Measurements from ENCODE around the gene PRDM9. TPM values are rescaled to one million over a fixed set of nuclear protein-coding genes. Genes with fewer than 3 reads are reported as not detected.
"Not testable (repeated sequence)": the region's sequence is repeated elsewhere in the genome, so short reads cannot be mapped to it uniquely, and the experiment has no call there.

Gene PRDM9
- total and polyA plus RNA-seq, 12 donors: not detected

DNA sequence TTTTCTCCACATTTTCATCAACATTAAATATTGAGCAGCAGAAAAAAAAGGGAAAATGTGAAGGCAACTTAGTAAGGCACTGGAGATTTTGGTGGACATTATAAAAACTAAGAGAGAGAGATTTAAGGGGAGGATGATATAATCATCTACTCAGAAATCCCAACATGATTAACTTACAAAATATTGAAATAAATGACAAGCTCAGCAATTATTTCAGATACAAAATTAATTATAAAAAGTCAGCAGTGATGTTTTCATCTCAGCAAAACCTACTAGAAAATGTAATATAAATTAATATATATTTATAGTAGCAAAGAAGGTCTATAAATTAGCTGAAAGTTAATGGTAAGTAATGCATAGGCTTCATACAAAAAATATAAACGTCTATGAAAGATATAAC lies 30.8 kb upstream of the PRDM9 start:
- TF ChIP-seq CTCF (IDR thresholded peaks at IDR 0.05): no peak
- Histone ChIP-seq H3K27ac (no peak overlapping the region), H3K4me1 (no peaks in the 10 kb centered on the region), H3K9me3 (peaks cover 0 to 4% (median 0%) of the 10 kb centered on the region in 11 donors), H3K4me3 (no peak overlapping the region), H3K27me3 (no peaks in the 10 kb centered on the region), H3K36me3 (no peaks in the 10 kb centered on the region)
- 79% methylated on average over 1 of the region's 1 CpG for WGBS, 2 donors
- DNase-seq (no peak), ATAC-seq (no peak)
- intact Hi-C loops (cut with DNase I): no loop called here

GRCh38 chr5:23482642-23483041 lies 24.8 kb upstream of the PRDM9 start:
- no peak for DNase-seq
- no peak for ATAC-seq
- no peak for TF ChIP-seq CTCF (IDR thresholded peaks at IDR 0.05)
- no peaks in the 10 kb centered on the region for H3K4me1 ChIP-seq
- no peak overlapping the region for H3K27ac ChIP-seq
- H3K4me3 ChIP-seq: no peak overlapping the region
- intact Hi-C loops (cut with DNase I): no loop called here
- 69 to 70% methylated on average over 2 of the region's 2 CpGs for WGBS, 2 donors
- no peaks in the 10 kb centered on the region for H3K27me3 ChIP-seq
- H3K36me3 ChIP-seq: no peaks in the 10 kb centered on the region
- H3K9me3 ChIP-seq: peaks cover 0 to 19% (median 0%) of the 10 kb centered on the region in 11 donors

GRCh38 chr5:23483090-23483489 lies 24.3 kb upstream of the PRDM9 start:
- 90 to 91% methylated on average over 2 of the region's 2 CpGs for WGBS, 2 donors
- ATAC-seq: no peak

GRCh38 chr5:23484096-23484495 lies 23.3 kb upstream of the PRDM9 start:
- no peaks in the 10 kb centered on the region for H3K36me3 ChIP-seq
- DNase-seq: no peak
- no peak for ATAC-seq
- H3K4me1 ChIP-seq: no peaks in the 10 kb centered on the region
- H3K9me3 ChIP-seq: peaks cover 0 to 26% (median 0%) of the 10 kb centered on the region in 11 donors
- H3K27me3 ChIP-seq: no peaks in the 10 kb centered on the region
- H3K27ac ChIP-seq: no peak overlapping the region
- intact Hi-C loops (cut with DNase I): no loop called here
- no peak overlapping the region for H3K4me3 ChIP-seq
- no peak for TF ChIP-seq CTCF (IDR thresholded peaks at IDR 0.05)
- 74 to 82% methylated on average over 5 of the region's 5 CpGs for WGBS, 2 donors

More at GRCh38 chr5:23483090-23483489, 24.3 kb upstream of the PRDM9 start:
- peaks cover 0 to 19% (median 0%) of the 10 kb centered on the region in 11 donors for H3K9me3 ChIP-seq
- no peak overlapping the region for H3K27ac ChIP-seq
- H3K27me3 ChIP-seq: no peaks in the 10 kb centered on the region
- no peaks in the 10 kb centered on the region for H3K36me3 ChIP-seq
- TF ChIP-seq CTCF (IDR thresholded peaks at IDR 0.05): no peak
- intact Hi-C loops (cut with DNase I): no loop called here
- H3K4me3 ChIP-seq: no peak overlapping the region
- H3K4me1 ChIP-seq: no peaks in the 10 kb centered on the region
- no peak for DNase-seq

GRCh38 chr5:23486227-23486626 lies 21.2 kb upstream of the PRDM9 start:
- DNase-seq; intact Hi-C loops (cut with DNase I); H3K27me3 ChIP-seq; ATAC-seq; H3K27ac ChIP-seq; H3K4me3 ChIP-seq; H3K4me1 ChIP-seq; H3K36me3 ChIP-seq: not testable (repeated sequence)
- 84 to 86% methylated on average over 2 of the region's 2 CpGs for WGBS, 2 donors
- peaks cover 0 to 26% (median 0%) of the 10 kb centered on the region in 11 donors for H3K9me3 ChIP-seq

Data from heart right ventricle (tissue), 16 donors.